Measurements from ENCODE around the gene MSRB3.

- TF ChIP-seq POLR2A (IDR thresholded peaks at IDR 0.05) (no peak), CTCF (IDR thresholded peaks at IDR 0.05) (no peak)
Observed at GRCh38 chr12:65384240-65384639, 105.8 kb downstream of the MSRB3 start.

Data from thyroid gland (tissue), 4 donors.